ENCODE measurements around the gene KDM4C.

The KDM4C gene

GRCh38 chr9:6715755-6716643 lies 41.8 kb upstream of the KDM4C start:
- TF ChIP-seq, protein P1, sequence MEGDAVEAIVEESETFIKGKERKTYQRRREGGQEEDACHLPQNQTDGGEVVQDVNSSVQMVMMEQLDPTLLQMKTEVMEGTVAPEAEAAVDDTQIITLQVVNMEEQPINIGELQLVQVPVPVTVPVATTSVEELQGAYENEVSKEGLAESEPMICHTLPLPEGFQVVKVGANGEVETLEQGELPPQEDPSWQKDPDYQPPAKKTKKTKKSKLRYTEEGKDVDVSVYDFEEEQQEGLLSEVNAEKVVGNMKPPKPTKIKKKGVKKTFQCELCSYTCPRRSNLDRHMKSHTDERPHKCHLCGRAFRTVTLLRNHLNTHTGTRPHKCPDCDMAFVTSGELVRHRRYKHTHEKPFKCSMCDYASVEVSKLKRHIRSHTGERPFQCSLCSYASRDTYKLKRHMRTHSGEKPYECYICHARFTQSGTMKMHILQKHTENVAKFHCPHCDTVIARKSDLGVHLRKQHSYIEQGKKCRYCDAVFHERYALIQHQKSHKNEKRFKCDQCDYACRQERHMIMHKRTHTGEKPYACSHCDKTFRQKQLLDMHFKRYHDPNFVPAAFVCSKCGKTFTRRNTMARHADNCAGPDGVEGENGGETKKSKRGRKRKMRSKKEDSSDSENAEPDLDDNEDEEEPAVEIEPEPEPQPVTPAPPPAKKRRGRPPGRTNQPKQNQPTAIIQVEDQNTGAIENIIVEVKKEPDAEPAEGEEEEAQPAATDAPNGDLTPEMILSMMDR (IDR thresholded peaks at IDR 0.05; ENCODE audit: low read depth, low read length) = no peak
- DNase-seq (ENCODE audit: low read depth in 2 of 2) = peak in 1 of 2 donors; percentile 33
- peak overlapping the region; percentile 43 to 51 for H3K4me3 ChIP-seq (replicated peaks in 1 of 2; ENCODE audit: low read depth in 2 of 2, low read length in 2 of 2)

GRCh38 chr9:6716766-6717165 lies 41.0 kb upstream of the KDM4C start:
- H3K4me3 ChIP-seq (replicated peaks in 1 of 2; ENCODE audit: low read depth in 2 of 2, low read length in 2 of 2) = no peak overlapping the region
- TF ChIP-seq, protein P1 (IDR thresholded peaks at IDR 0.05; ENCODE audit: low read depth, low read length) = no peak
- no peak for DNase-seq (ENCODE audit: low read depth in 2 of 2)

DNA sequence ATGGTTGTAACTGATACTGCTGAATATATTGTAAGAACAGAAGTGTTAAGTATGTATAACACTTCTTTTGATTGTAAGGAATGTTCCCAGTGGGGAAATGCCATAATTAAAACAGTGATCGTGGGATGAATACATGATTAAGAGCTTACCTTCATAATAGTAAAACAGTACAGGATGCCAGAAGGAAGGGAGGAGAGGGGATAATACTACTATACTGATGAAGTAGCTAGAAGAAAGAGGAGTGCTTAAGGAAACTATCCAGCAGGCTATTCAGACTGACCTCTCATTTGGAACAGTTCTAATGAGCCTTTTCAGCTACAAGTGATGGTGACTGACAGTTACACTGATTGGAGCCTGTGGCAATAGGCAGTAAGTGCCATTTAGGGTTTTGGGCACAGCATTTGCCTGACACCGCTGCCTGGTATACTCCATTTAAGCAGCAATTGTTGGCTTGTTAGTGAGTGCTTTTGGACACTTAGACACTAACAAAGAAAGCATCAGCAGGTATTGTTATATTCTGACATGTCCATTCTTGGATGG lies 33.8 kb upstream of the KDM4C start:
- TF ChIP-seq, protein P1 (IDR thresholded peaks at IDR 0.05; ENCODE audit: low read depth, low read length) = no peak
- H3K4me3 ChIP-seq (replicated peaks in 1 of 2; ENCODE audit: low read depth in 2 of 2, low read length in 2 of 2) = no peak overlapping the region
- DNase-seq (ENCODE audit: low read depth in 2 of 2) = no peak

GRCh38 chr9:6733257-6733656 lies 24.5 kb upstream of the KDM4C start:
- DNase-seq (ENCODE audit: low read depth in 2 of 2) = no peak
- no peak overlapping the region for H3K4me3 ChIP-seq (replicated peaks in 1 of 2; ENCODE audit: low read depth in 2 of 2, low read length in 2 of 2)
- TF ChIP-seq, protein P1 (IDR thresholded peaks at IDR 0.05; ENCODE audit: low read depth, low read length) = no peak

- H3K4me3 ChIP-seq (replicated peaks in 1 of 2; ENCODE audit: low read depth in 2 of 2, low read length in 2 of 2) = no peak overlapping the region
- DNase-seq (ENCODE audit: low read depth in 2 of 2) = no peak
- TF ChIP-seq, protein P1 (IDR thresholded peaks at IDR 0.05; ENCODE audit: low read depth, low read length) = no peak
Observed at GRCh38 chr9:6733831-6734230, 23.9 kb upstream of the KDM4C start.

DNA sequence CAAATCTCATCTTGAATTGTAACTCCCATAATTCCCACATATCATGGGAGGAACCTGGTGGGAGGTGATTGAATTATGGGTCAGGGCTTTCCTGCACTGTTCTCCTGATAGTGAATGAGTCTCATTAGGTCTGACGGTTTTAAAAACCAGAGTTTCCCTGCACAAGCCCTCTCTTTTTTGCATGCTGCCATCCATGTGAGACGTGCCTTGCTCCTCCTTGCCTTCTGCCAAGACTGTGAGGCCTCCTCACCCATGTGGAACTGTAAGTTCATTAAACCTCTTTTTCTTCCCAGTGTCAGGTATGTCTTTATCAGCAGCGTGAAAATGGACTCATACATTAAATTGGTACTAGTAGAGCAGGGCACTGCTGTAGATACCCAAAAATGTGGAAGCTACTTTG lies 22.4 kb upstream of the KDM4C start:
- TF ChIP-seq, protein P1 (IDR thresholded peaks at IDR 0.05; ENCODE audit: low read depth, low read length) = no peak
- DNase-seq (ENCODE audit: low read depth in 2 of 2) = no peak
- no peak overlapping the region for H3K4me3 ChIP-seq (replicated peaks in 1 of 2; ENCODE audit: low read depth in 2 of 2, low read length in 2 of 2)
